Activated CD8-positive, alpha-beta memory T cell treated with anti-CD3 and anti-CD28 coated beads, Interleukin-2, amount 10 ng/mL, durations not matched to agents 7 days and 5 days (primary cell): ENCODE data around the gene RGMB. TPM values are rescaled to one million over a fixed set of nuclear protein-coding genes. Genes with fewer than 3 reads are reported as not detected.

ENCODE experiments used
- ATAC-seq: fragments of 150-1000 bp; cut with Tn5 transposase; one replicate; pipeline ENCODE4 v1.10.0; 2021; ENCODE audit warnings: moderate library complexity
- CTCF ChIA-PET: fragments of 350-600 bp; sonication (Branson Sonifier 250); formaldehyde crosslinking; loops from one replicate; lab custom pipeline; 2021; ENCODE audit warnings: antibody characterized with exemption; lab: Charles Lee
- DNase-seq: peaks from one replicate; pipeline ENCODE4 v3.0.0-alpha.2; 2020
- H3K27ac Mint-ChIP-seq: one replicate; pipeline ENCODE4 v1.8.0; 2021; ENCODE audit warnings: mild to moderate bottlenecking, mixed read lengths
- H3K27me3 Mint-ChIP-seq: one replicate; pipeline ENCODE4 v1.8.0; 2021; ENCODE audit warnings: mixed read lengths
- H3K36me3 Mint-ChIP-seq: one replicate; pipeline ENCODE4 v1.8.0; 2021; ENCODE audit warnings: mild to moderate bottlenecking, mixed read lengths
- H3K4me1 Mint-ChIP-seq: one replicate; pipeline ENCODE4 v1.8.0; 2021; ENCODE audit warnings: mixed read lengths
- H3K4me3 Mint-ChIP-seq: one replicate; pipeline ENCODE4 v1.8.0; 2021; ENCODE audit warnings: mild to moderate bottlenecking, moderate library complexity, mixed read lengths
- H3K9me3 Mint-ChIP-seq: one replicate; pipeline ENCODE4 v1.8.0; 2022; ENCODE audit warnings: low read depth, mixed read lengths
- total RNA-seq, 2 experiments: library from RNA; stranded (reverse); gene quantifications; one replicate each; pipeline ENCODE4 v1.2.3, GENCODE V29; 2021

The RGMB gene
- total RNA-seq, 2 experiments from 2014 or later: 1.1 to 1.3 TPM

DNA sequence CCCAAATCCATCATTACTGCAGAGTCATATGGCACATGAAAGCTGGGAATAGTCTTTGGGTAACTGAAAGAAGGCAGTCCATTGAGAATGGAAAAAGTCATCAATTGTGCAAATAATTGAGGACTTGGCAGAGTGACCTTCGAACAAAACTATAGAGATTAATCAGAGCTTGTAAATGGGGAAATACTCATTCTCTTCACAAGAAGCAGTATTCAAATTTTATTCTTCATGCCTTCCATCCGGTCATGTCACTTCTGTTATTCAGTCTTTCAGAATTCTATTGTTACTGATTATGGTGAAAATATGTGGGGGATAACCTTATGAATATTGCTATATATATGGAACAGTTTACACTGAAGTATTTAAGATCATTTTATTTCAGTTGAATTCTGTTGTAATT lies 8.1 kb downstream of the RGMB start:
- Mint-ChIP-seq H3K4me3 (no peak overlapping the region), H3K4me1 (no peaks in the 10 kb centered on the region), H3K36me3 (no peaks in the 10 kb centered on the region), H3K27me3 (peaks cover 8% of the 10 kb centered on the region), H3K9me3 (no peaks in the 10 kb centered on the region), H3K27ac (no peak overlapping the region)
- CTCF ChIA-PET: interaction anchor here (4.7 kb wide), 1 partner anchor 12 kb away, joined by 35 read pairs; no protein-coding TSS in a partner anchor
- no peak for DNase-seq
- ATAC-seq: no peak

DNA sequence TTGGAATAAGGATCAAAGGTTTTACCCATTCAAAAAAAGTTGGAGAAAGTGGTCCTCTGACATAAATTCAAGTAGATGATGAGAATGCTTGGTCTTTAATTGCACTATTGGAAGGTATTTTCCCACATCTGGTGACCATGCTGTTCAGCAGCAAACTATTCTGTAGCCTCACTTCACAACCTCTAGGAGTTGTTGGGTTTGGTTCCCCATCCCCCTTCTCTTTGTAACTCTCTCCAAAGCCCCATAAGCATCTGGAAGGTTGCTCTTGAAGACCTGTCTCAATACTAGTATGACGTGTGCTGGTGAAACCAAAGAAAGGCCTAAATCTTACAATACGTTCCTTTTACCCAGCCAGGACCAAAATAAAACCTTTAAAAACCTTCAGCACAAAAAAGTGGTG lies 8.5 kb downstream of the RGMB start:
- Mint-ChIP-seq H3K4me3 (no peak overlapping the region), H3K27me3 (peaks cover 7% of the 10 kb centered on the region), H3K9me3 (no peaks in the 10 kb centered on the region), H3K36me3 (no peaks in the 10 kb centered on the region), H3K4me1 (no peaks in the 10 kb centered on the region), H3K27ac (no peak overlapping the region)
- no peak for ATAC-seq
- CTCF ChIA-PET: interaction anchor here (1.2 to 4.7 kb wide), 2 partner anchors 12 to 15 kb away, joined by 3 to 35 read pairs; no protein-coding TSS in a partner anchor
- no peak for DNase-seq

GRCh38 chr5:98783051-98783649 lies 9.7 kb downstream of the RGMB start:
- DNase-seq: no peak
- Mint-ChIP-seq H3K4me1 (no peaks in the 10 kb centered on the region), H3K27me3 (no peaks in the 10 kb centered on the region), H3K4me3 (no peak overlapping the region), H3K27ac (no peak overlapping the region), H3K9me3 (no peaks in the 10 kb centered on the region), H3K36me3 (no peaks in the 10 kb centered on the region)
- CTCF ChIA-PET: interaction anchor here (1.2 to 4.7 kb wide), 2 partner anchors 13 kb away, joined by 3 to 35 read pairs; no protein-coding TSS in a partner anchor
- ATAC-seq: no peak

GRCh38 chr5:98784411-98784810 lies 10.9 kb downstream of the RGMB start:
- Mint-ChIP-seq H3K27me3 (no peaks in the 10 kb centered on the region), H3K9me3 (no peaks in the 10 kb centered on the region), H3K4me1 (no peaks in the 10 kb centered on the region), H3K36me3 (no peaks in the 10 kb centered on the region), H3K27ac (no peak overlapping the region), H3K4me3 (no peak overlapping the region)
- DNase-seq (no peak), ATAC-seq (no peak)
- CTCF ChIA-PET: interaction anchor here (1.0 to 4.7 kb wide), 3 partner anchors 12 to 34 kb away, joined by 3 to 35 read pairs (median 3); no protein-coding TSS in a partner anchor

GRCh38 chr5:98785244-98785643 lies 11.8 kb downstream of the RGMB start:
- Mint-ChIP-seq H3K27ac (no peak overlapping the region), H3K36me3 (no peaks in the 10 kb centered on the region), H3K4me3 (no peak overlapping the region), H3K27me3 (peaks cover 1% of the 10 kb centered on the region), H3K9me3 (no peaks in the 10 kb centered on the region), H3K4me1 (no peaks in the 10 kb centered on the region)
- ATAC-seq: no peak
- CTCF ChIA-PET: no interaction called here
- no peak for DNase-seq

DNA sequence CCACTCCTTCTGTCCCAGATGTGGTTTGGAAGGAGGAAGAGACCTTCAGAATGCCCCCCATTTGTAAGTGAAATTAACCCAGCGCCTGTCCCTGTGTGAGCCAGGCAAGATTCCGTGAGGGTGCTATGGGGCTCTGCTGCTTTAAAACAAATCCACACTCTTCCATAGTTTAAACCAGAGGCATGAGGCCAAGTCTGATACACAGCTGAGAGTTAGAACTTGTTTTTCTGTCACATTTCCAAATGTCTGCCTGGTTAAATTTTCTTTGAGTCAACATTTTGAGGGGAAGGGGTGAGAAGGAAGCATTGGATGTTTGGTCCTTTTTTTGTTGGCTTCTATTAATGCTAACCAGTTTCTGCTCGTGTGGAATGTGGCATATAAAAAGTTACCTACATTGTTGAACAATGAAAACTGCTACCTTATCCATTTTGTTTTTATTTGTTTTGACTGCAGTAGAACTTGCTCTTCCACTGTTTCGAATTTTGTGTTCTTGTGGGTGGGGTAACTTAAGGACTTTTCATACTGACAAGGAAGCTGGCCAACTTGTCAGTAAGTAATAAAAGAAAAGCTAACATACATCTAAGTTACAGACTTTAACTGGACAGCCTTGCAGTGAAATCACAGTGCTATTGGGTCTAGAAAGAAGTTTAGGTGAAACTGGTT lies 12.9 kb downstream of the RGMB start:
- Mint-ChIP-seq H3K27ac (no peak overlapping the region), H3K4me1 (no peaks in the 10 kb centered on the region), H3K9me3 (no peaks in the 10 kb centered on the region), H3K4me3 (no peak overlapping the region), H3K36me3 (no peaks in the 10 kb centered on the region), H3K27me3 (peaks cover 7% of the 10 kb centered on the region)
- DNase-seq (no peak), ATAC-seq (no peak)
- CTCF ChIA-PET: interaction anchor here (1.6 kb wide), 1 partner anchor 10 kb away, joined by 5 read pairs; no protein-coding TSS in a partner anchor

DNA sequence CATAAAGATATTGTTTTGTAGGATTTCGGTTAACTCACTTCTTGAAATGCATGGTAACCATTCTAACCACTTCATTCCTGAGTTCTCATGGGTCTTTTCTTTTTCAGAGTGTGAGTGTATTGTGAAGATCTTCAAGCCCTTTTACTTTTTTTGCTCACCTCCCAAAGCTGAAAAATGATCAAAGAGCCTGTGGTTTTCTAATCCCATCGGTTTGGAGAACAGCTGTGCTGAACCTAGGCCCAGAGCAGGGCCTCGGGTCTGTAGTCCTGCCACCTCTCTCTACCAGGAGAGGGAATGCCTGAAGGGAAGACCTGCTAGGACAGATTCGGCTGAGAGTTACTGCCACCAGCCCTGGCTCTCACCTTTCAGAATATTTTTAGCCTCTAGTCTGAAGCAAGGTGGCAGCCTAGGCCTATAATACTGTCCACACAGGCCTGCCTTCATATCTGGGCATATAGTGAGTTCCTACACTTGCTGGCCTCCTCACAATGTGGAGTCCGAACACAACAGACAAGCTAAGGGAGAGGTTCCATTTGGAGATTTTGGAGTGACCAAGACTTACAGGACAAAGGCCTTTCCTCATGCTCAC lies 13.8 kb downstream of the RGMB start:
- H3K9me3 Mint-ChIP-seq: no peaks in the 10 kb centered on the region
- CTCF ChIA-PET: interaction anchor here (1.2 to 1.6 kb wide), 2 partner anchors 9 to 12 kb away, joined by 3 to 5 read pairs; no protein-coding TSS in a partner anchor
- H3K36me3 Mint-ChIP-seq: no peaks in the 10 kb centered on the region
- ATAC-seq (no peak), DNase-seq (no peak)
- no peak overlapping the region for H3K27ac Mint-ChIP-seq
- H3K27me3 Mint-ChIP-seq: peaks cover 7% of the 10 kb centered on the region
- no peak overlapping the region for H3K4me3 Mint-ChIP-seq
- H3K4me1 Mint-ChIP-seq: no peaks in the 10 kb centered on the region

DNA sequence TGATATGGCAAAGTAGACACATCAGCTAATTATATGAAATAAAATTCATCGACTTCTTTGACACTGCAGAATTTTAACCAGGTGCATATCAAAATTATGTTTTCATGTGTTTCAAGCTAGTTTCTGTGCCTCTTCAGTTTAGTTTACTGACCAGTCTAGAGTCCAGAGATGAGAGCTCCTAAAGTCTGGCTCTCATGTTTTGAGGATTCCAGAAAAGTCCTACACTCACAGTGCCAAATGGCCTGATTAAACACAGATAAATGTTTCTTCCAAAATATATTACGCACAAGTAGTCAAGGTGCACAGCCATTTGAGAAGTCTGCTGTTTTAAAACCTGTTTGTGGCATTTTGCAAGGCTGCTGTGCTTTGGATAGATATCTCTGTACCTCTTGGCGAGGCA lies 15.6 kb downstream of the RGMB start:
- DNase-seq: no peak
- CTCF ChIA-PET: interaction anchor here (1.5 kb wide), 1 partner anchor 271 kb away, joined by 5 read pairs; no protein-coding TSS in a partner anchor

GRCh38 chr5:98791001-98791519 lies 17.6 kb downstream of the RGMB start:
- Mint-ChIP-seq H3K27me3 (peaks cover 7% of the 10 kb centered on the region), H3K36me3 (no peaks in the 10 kb centered on the region), H3K27ac (no peak overlapping the region), H3K4me1 (no peaks in the 10 kb centered on the region), H3K9me3 (no peaks in the 10 kb centered on the region), H3K4me3 (no peak overlapping the region)
- CTCF ChIA-PET: no interaction called here
- DNase-seq (no peak), ATAC-seq (no peak)

More for the DNA sequence above, 15.6 kb downstream of the RGMB start:
- Mint-ChIP-seq H3K4me3 (no peak overlapping the region), H3K9me3 (no peaks in the 10 kb centered on the region), H3K27me3 (peaks cover 7% of the 10 kb centered on the region), H3K36me3 (no peaks in the 10 kb centered on the region), H3K4me1 (no peaks in the 10 kb centered on the region), H3K27ac (no peak overlapping the region)
- ATAC-seq: no peak

- Mint-ChIP-seq H3K27ac (no peak overlapping the region), H3K4me1 (no peaks in the 10 kb centered on the region), H3K4me3 (no peak overlapping the region), H3K9me3 (no peaks in the 10 kb centered on the region), H3K36me3 (no peaks in the 10 kb centered on the region), H3K27me3 (peaks cover 7% of the 10 kb centered on the region)
- CTCF ChIA-PET: interaction anchor here (1.2 kb wide), 1 partner anchor 25 kb away, joined by 3 read pairs; no protein-coding TSS in a partner anchor
- ATAC-seq (no peak), DNase-seq (no peak)
Observed at GRCh38 chr5:98791898-98792580, 18.6 kb downstream of the RGMB start.

- CTCF ChIA-PET: interaction anchor here (1.2 kb wide), 1 partner anchor 26 kb away, joined by 3 read pairs; no protein-coding TSS in a partner anchor
- no peak overlapping the region for H3K27ac Mint-ChIP-seq
- ATAC-seq: no peak
Observed at GRCh38 chr5:98793223-98793622, 19.8 kb downstream of the RGMB start.

DNA sequence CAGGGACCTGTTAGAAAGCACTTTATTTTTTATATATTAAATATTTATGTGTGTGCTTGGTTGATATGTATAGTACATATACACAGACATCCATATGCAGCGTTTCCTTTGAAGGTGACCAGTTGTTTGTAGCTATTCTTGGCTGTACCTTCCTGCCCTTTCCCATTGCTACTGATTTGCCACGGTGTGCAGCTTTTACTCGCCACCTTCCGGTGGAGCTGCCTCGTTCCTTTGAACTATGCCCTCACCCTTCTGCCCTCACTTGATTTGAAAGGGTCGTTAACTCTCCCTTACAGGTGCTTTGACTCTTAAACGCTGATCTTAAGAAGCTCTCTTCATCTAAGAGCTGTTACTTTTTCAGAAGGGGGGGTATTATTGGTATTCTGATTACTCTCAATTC lies 20.5 kb downstream of the RGMB start:
- H3K9me3 Mint-ChIP-seq: no peaks in the 10 kb centered on the region
- H3K4me1 Mint-ChIP-seq: no peaks in the 10 kb centered on the region
- no peaks in the 10 kb centered on the region for H3K36me3 Mint-ChIP-seq
- CTCF ChIA-PET: interaction anchor here (6.7 kb wide), 1 partner anchor 24 kb away, joined by 60 read pairs; no protein-coding TSS in a partner anchor
- ATAC-seq: no peak
- no peak overlapping the region for H3K27ac Mint-ChIP-seq
- H3K27me3 Mint-ChIP-seq: peaks cover 7% of the 10 kb centered on the region
- no peak for DNase-seq
- no peak overlapping the region for H3K4me3 Mint-ChIP-seq

More at GRCh38 chr5:98793223-98793622, 19.8 kb downstream of the RGMB start:
- H3K36me3 Mint-ChIP-seq: no peaks in the 10 kb centered on the region
- H3K9me3 Mint-ChIP-seq: no peaks in the 10 kb centered on the region
- no peaks in the 10 kb centered on the region for H3K4me1 Mint-ChIP-seq
- DNase-seq: no peak
- H3K4me3 Mint-ChIP-seq: no peak overlapping the region
- peaks cover 7% of the 10 kb centered on the region for H3K27me3 Mint-ChIP-seq
